Right atrium auricular region (tissue), 2 donors: Measurements from ENCODE around the gene ZNF483. TPM values are rescaled to one million over a fixed set of nuclear protein-coding genes. Genes with fewer than 3 reads are reported as not detected.
"Not testable (repeated sequence)": the region's sequence is repeated elsewhere in the genome, so short reads cannot be mapped to it uniquely, and the experiment has no call there.

ENCODE experiments used
- DNase-seq: peaks from one replicate; pipeline ENCODE4 v3.0.0-alpha.2; 2019; ENCODE audit warnings: low spot score
- H3K27ac ChIP-seq, 2 donors: fragments of 200-600 bp; sonication (generic); 1 replicate in 1 of 2; 2 replicates in 1 of 2; pipeline ENCODE4 v1.5.1; 2016 to 2019
- H3K27me3 ChIP-seq, 2 donors: fragments of 200-600 bp; sonication (generic); one replicate each; pipeline versions ENCODE4 v1.5.1 to v1.6.0; 2017 to 2019
- H3K36me3 ChIP-seq: fragments of 200-600 bp; sonication (generic); one replicate; pipeline ENCODE4 v1.5.1; 2016
- H3K4me1 ChIP-seq, 2 donors: fragments of 200-600 bp; sonication (generic); one replicate each; pipeline versions ENCODE4 v1.5.1 to v1.6.0; 2017 to 2019
- H3K4me3 ChIP-seq, 2 donors: fragments of 200-600 bp; sonication (generic); 1 replicate in 1 of 2; 2 replicates in 1 of 2; pipeline ENCODE4 v1.5.1; 2017 to 2019; ENCODE audit warnings: mild to moderate bottlenecking in 1 of 2, moderate library complexity in 1 of 2
- H3K9me3 ChIP-seq, 2 donors: fragments of 200-600 bp; sonication (generic); one replicate each; pipeline ENCODE4 v1.5.1; 2019
- total RNA-seq, 2 donors: library from RNA; depleted of rRNA; stranded (reverse); fragments of >200 nt; gene quantifications; one replicate each; pipeline ENCODE4 v1.1.0, GENCODE V29; 2016
- TF ChIP-seq, protein P1 (sequence below), 2 donors: fragments of 200-600 bp; sonication (generic); IDR thresholded peaks; one replicate each; pipeline ENCODE4 v1.5.1; 2019; ENCODE audit warnings: antibody characterized with exemption in 2 of 2

ZNF483 gene
- total RNA-seq, 2 donors from 2014 or later, result 5.5 to 6.9 TPM

DNA sequence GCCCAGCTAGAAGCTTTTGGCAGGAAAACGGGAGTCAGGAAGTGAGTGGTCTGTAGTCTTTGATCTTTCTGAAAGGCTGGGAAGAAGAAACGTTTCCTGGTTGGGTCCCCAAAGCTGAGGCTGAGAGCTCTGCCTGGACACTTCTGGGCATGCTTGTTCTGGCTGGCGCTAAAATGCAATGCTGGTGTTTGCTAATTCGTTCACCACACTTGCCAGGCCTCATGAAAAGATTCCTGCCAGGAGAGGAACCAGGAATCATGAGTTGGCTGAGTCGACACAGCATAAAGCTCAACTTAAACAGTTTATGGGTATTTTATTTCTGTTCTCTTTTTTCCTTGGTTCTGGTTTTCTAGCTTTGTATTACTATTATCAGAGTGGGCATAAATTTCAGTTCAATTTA, 85.2 kb downstream of the ZNF483 start:
- Histone ChIP-seq H3K36me3 (no peaks in the 10 kb centered on the region), H3K27me3 (no peaks in the 10 kb centered on the region), H3K9me3 (no peaks in the 10 kb centered on the region), H3K4me1 (no peaks in the 10 kb centered on the region), H3K4me3 (no peak overlapping the region), H3K27ac (no peak overlapping the region)
- DNase-seq, result no peak
- TF ChIP-seq, protein P1, sequence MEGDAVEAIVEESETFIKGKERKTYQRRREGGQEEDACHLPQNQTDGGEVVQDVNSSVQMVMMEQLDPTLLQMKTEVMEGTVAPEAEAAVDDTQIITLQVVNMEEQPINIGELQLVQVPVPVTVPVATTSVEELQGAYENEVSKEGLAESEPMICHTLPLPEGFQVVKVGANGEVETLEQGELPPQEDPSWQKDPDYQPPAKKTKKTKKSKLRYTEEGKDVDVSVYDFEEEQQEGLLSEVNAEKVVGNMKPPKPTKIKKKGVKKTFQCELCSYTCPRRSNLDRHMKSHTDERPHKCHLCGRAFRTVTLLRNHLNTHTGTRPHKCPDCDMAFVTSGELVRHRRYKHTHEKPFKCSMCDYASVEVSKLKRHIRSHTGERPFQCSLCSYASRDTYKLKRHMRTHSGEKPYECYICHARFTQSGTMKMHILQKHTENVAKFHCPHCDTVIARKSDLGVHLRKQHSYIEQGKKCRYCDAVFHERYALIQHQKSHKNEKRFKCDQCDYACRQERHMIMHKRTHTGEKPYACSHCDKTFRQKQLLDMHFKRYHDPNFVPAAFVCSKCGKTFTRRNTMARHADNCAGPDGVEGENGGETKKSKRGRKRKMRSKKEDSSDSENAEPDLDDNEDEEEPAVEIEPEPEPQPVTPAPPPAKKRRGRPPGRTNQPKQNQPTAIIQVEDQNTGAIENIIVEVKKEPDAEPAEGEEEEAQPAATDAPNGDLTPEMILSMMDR (IDR thresholded peaks at IDR 0.05), result no peak

GRCh38 chr9:111610845-111611244, 85.9 kb downstream of the ZNF483 start:
- Histone ChIP-seq H3K4me3 (no peak overlapping the region), H3K36me3 (no peaks in the 10 kb centered on the region), H3K27ac (no peak overlapping the region), H3K9me3 (no peaks in the 10 kb centered on the region), H3K27me3 (no peaks in the 10 kb centered on the region), H3K4me1 (no peaks in the 10 kb centered on the region)
- TF ChIP-seq, protein P1 (IDR thresholded peaks at IDR 0.05), result no peak
- no peak for DNase-seq

- Histone ChIP-seq H3K27me3 (no peaks in the 10 kb centered on the region), H3K27ac (no peak overlapping the region), H3K9me3 (no peaks in the 10 kb centered on the region), H3K36me3 (no peaks in the 10 kb centered on the region), H3K4me3 (no peak overlapping the region), H3K4me1 (no peaks in the 10 kb centered on the region)
- DNase-seq, result no peak
- TF ChIP-seq, protein P1 (IDR thresholded peaks at IDR 0.05), result no peak
Measured at GRCh38 chr9:111613436-111614040, 88.6 kb downstream of the ZNF483 start.

GRCh38 chr9:111615928-111616327, 90.9 kb downstream of the ZNF483 start:
- DNase-seq, result no peak
- no peak overlapping the region for H3K4me3 ChIP-seq
- H3K36me3 ChIP-seq, result no peaks in the 10 kb centered on the region
- no peaks in the 10 kb centered on the region for H3K27me3 ChIP-seq
- no peaks in the 10 kb centered on the region for H3K4me1 ChIP-seq
- no peak overlapping the region for H3K27ac ChIP-seq
- TF ChIP-seq, protein P1 (IDR thresholded peaks at IDR 0.05), result no peak
- no peaks in the 10 kb centered on the region for H3K9me3 ChIP-seq

- H3K27ac ChIP-seq, result not testable (repeated sequence)
Measured at GRCh38 chr9:111617349-111617748, 92.4 kb downstream of the ZNF483 start.

DNA sequence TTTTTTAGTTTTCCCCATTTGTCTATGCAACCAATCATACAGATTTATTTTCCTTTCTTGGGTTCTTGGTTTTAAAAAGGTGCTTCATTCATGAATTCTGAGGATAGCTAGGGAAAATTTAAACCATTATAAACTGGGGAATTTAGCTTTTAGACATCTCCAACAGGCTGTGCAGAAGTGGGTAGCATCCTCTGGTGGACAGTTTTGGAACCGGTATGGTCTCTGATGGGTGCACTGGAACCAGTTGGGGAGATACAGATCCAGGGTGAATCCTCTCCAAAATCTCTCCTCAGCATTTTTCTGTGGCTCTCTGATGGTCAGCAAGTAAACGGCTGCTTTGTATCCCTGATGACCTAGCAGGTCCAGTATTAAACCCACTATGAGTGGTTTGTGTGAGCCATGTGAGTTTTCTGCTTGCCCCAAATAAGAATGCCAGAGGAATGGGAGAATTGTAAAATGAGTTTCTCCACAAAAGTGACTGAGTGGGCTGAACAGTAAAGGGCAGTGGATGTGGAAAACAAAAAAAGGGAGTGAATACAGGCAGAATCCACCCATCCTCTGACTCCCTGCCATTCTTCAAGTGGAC, 97.0 kb downstream of the ZNF483 start:
- H3K9me3 ChIP-seq, result no peaks in the 10 kb centered on the region
- H3K36me3 ChIP-seq, result no peaks in the 10 kb centered on the region
- H3K27me3 ChIP-seq, result no peaks in the 10 kb centered on the region
- TF ChIP-seq, protein P1 (IDR thresholded peaks at IDR 0.05), result peak; percentile 46 to 95
- no peaks in the 10 kb centered on the region for H3K4me1 ChIP-seq
- DNase-seq, result no peak
- no peak overlapping the region for H3K27ac ChIP-seq
- no peak overlapping the region for H3K4me3 ChIP-seq

More at GRCh38 chr9:111617349-111617748, 92.4 kb downstream of the ZNF483 start:
- H3K36me3 ChIP-seq, H3K27me3 ChIP-seq, DNase-seq, H3K9me3 ChIP-seq, H3K4me1 ChIP-seq, H3K4me3 ChIP-seq: not testable (repeated sequence)
